HEK293T (cell line): Measurements from ENCODE around the gene NPIPA7.
"Not testable (repeated sequence)": the region's sequence is repeated elsewhere in the genome, so short reads cannot be mapped to it uniquely, and the experiment has no call there.

ENCODE experiments used
- CTCF ChIA-PET: fragments of 350-600 bp; formaldehyde crosslinking; extraction: SDS; loops from one replicate; lab custom pipeline; 2021; ENCODE audit warnings: antibody characterized with exemption, inconsistent platforms; lab: Yijun Ruan, JAX
- POLR2A ChIA-PET: fragments of 350-600 bp; formaldehyde crosslinking; extraction: SDS; loops from one replicate; lab custom pipeline; 2020; ENCODE audit warnings: antibody characterized with exemption, inconsistent platforms; lab: Yijun Ruan, JAX
- DNase-seq: peaks from one replicate; pipeline ENCODE4 v3.0.0; 2012; ENCODE audit warnings: mixed read lengths; ENCODE audit errors: extremely low spot score

The NPIPA7 gene

GRCh38 chr16:16408430-16408829 is 29.5 kb downstream of the NPIPA7 start:
- CTCF ChIA-PET, DNase-seq, POLR2A ChIA-PET: not testable (repeated sequence)

- DNase-seq, POLR2A ChIA-PET, CTCF ChIA-PET: not testable (repeated sequence)
Measured at GRCh38 chr16:16413773-16414172, 34.8 kb downstream of the NPIPA7 start.

GRCh38 chr16:16417071-16417470 is 38.1 kb downstream of the NPIPA7 start:
- POLR2A ChIA-PET, CTCF ChIA-PET, DNase-seq: not testable (repeated sequence)

- CTCF ChIA-PET, DNase-seq, POLR2A ChIA-PET: not testable (repeated sequence)
Measured at GRCh38 chr16:16417914-16418544, 39.1 kb downstream of the NPIPA7 start.

- POLR2A ChIA-PET = not testable (repeated sequence)
Measured at GRCh38 chr16:16420515-16420914, 41.6 kb downstream of the NPIPA7 start.

GRCh38 chr16:16425146-16425545 is 46.2 kb downstream of the NPIPA7 start:
- CTCF ChIA-PET, DNase-seq, POLR2A ChIA-PET: not testable (repeated sequence)

More at GRCh38 chr16:16420515-16420914, 41.6 kb downstream of the NPIPA7 start:
- DNase-seq, CTCF ChIA-PET: not testable (repeated sequence)

GRCh38 chr16:16431135-16431534 is 52.2 kb downstream of the NPIPA7 start:
- POLR2A ChIA-PET = not testable (repeated sequence)

GRCh38 chr16:16434711-16435110 is 55.8 kb downstream of the NPIPA7 start:
- DNase-seq, POLR2A ChIA-PET, CTCF ChIA-PET: not testable (repeated sequence)

More at GRCh38 chr16:16431135-16431534, 52.2 kb downstream of the NPIPA7 start:
- DNase-seq, CTCF ChIA-PET: not testable (repeated sequence)

- DNase-seq, CTCF ChIA-PET, POLR2A ChIA-PET: not testable (repeated sequence)
Measured at GRCh38 chr16:16441401-16441800, 62.5 kb downstream of the NPIPA7 start.
